Lung (tissue), 12 donors: ENCODE data around the gene TAB2. TPM values are rescaled to one million over a fixed set of nuclear protein-coding genes. Genes with fewer than 3 reads are reported as not detected.

ENCODE experiments used
- ATAC-seq: fragments of 200-7000 bp; cut with Tn5 transposase; one replicate; pipeline ENCODE4 v1.9.1; 2020; ENCODE audit warnings: moderate number of reproducible peaks; ENCODE audit not compliant: insufficient read depth, low FRiP score
- DNase-seq, 3 donors: peaks; one replicate each; pipeline ENCODE4 v3.0.0-alpha.2; 2013 to 2017
- H3K27ac ChIP-seq, 2 donors: one replicate each; pipeline ENCODE4 v1.5.1; 2013; ENCODE audit warnings: mild to moderate bottlenecking in 2 of 2, moderate library complexity in 2 of 2, control low read depth in 1 of 2, inconsistent platforms in 1 of 2, low read depth in 1 of 2, low read length in 1 of 2
- H3K27me3 ChIP-seq, 3 donors: one replicate each; pipeline ENCODE4 v1.5.1; 2013; ENCODE audit warnings: low read length in 2 of 3; ENCODE audit not compliant: control insufficient read depth in 3 of 3, insufficient read depth in 3 of 3
- H3K36me3 ChIP-seq, 4 donors: one replicate each; pipeline ENCODE4 v1.5.1; 2013; ENCODE audit warnings: low read length in 4 of 4, mild to moderate bottlenecking in 1 of 4, moderate library complexity in 1 of 4; ENCODE audit not compliant: control insufficient read depth in 4 of 4, insufficient read depth in 4 of 4
- H3K4me1 ChIP-seq, 5 donors: one replicate each; pipeline ENCODE4 v1.5.1; 2013; ENCODE audit warnings: low read length in 5 of 5, mild to moderate bottlenecking in 2 of 5, moderate library complexity in 1 of 5; ENCODE audit not compliant: control insufficient read depth in 5 of 5, insufficient read depth in 5 of 5
- H3K4me3 ChIP-seq: one replicate; pipeline ENCODE4 v1.5.1; 2013; ENCODE audit warnings: mild to moderate bottlenecking, control low read depth, moderate library complexity
- H3K9ac ChIP-seq, 2 donors: one replicate each; pipeline ENCODE4 v1.5.1; 2013; ENCODE audit warnings: low read length in 2 of 2, control low read depth in 1 of 2; ENCODE audit not compliant: insufficient read depth in 1 of 2
- H3K9me3 ChIP-seq, 4 donors: one replicate each; pipeline ENCODE4 v1.5.1; 2013; ENCODE audit warnings: low read length in 3 of 4, mild to moderate bottlenecking in 1 of 4, moderate library complexity in 1 of 4; ENCODE audit not compliant: control insufficient read depth in 4 of 4, insufficient read depth in 3 of 4
- WGBS, 2 donors: extraction: QIAGEN DNeasy Blood & Tissue Kit; methylation state at CpG; one replicate each; pipeline ENCODE4 v1.1.7; 2013; 5-methylcytosine and 5-hydroxymethylcytosine counted together
- polyA plus RNA-seq, 2 donors: library from polyadenylated mRNA; stranded (reverse); fragments of 200-250 nt; gene quantifications; one replicate each; pipeline ENCODE4 v1.2.1, GENCODE V29; 2013
- total RNA-seq, 2 donors: library from RNA; depleted of rRNA in 1 of 2; stranded (reverse); fragments of >200 nt in 1 of 2; gene quantifications; one replicate each; pipeline ENCODE4 v1.2.1, GENCODE V29; 2014 to 2021
- TF ChIP-seq, protein P1 (sequence below): IDR thresholded peaks from 2 replicates; pipeline ENCODE4 v1.5.1; 2012; ENCODE audit warnings: mild to moderate bottlenecking; ENCODE audit errors: control extremely low read depth, extremely low read depth
- donor health status: control.
- donor health status: control.
- donor health status: Bipolar disorder and iron deficiency.
- donor health status: healthy.
- donor health status: DM: yes; HTN: yes; CAD: no.

The TAB2 gene
- total and polyA plus RNA-seq, 4 donors = 15.8 to 75.9 (median 33.2) TPM

DNA sequence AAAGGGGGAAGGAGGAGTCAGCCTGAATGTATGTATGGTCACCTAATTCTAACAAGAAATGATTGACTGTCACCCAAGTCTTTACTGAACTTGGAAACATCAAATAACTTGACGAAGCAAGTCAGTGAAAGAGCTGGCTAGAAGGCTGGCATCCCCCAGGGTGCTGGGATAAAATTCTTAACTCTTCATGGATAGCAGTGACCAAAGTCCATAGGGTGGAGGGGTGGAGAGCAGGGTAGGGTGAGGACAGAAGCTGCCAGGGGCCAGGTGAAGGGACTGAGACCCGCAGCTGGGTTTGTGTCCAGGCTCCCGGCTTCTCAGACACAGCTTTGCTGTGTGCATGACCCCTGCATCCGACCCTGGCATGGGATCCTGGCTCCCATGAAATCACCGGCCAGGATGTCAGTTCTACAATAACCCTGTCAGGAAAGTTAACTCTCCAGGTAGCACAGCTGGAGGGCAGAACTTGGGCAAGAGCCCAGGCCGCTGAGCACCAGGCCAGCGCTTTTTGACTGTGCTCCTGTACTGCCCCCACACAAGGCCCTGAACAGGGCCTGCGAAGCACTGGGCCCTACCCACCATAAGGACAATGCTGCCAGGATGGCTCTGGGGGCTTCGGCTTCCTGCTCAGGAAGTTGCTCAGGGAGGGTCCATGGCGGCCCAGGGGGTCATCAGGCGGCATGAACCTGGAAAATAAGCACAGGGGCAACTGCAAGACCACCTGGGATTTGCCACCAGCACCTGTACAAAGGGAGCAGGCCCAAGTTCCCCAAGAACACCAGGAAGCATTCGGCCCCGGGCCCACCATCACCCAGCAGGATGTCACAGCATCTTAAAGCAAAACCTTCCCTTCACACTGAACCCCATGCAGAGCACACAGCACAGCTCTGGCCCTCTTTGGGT lies 134.8 kb downstream of the TAB2 start:
- TF ChIP-seq, protein P1, sequence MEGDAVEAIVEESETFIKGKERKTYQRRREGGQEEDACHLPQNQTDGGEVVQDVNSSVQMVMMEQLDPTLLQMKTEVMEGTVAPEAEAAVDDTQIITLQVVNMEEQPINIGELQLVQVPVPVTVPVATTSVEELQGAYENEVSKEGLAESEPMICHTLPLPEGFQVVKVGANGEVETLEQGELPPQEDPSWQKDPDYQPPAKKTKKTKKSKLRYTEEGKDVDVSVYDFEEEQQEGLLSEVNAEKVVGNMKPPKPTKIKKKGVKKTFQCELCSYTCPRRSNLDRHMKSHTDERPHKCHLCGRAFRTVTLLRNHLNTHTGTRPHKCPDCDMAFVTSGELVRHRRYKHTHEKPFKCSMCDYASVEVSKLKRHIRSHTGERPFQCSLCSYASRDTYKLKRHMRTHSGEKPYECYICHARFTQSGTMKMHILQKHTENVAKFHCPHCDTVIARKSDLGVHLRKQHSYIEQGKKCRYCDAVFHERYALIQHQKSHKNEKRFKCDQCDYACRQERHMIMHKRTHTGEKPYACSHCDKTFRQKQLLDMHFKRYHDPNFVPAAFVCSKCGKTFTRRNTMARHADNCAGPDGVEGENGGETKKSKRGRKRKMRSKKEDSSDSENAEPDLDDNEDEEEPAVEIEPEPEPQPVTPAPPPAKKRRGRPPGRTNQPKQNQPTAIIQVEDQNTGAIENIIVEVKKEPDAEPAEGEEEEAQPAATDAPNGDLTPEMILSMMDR = no peak
- Histone ChIP-seq H3K9ac (no peak overlapping the region), H3K4me3 (no peak overlapping the region), H3K4me1 (peaks cover 7 to 42% (median 16%) of the 10 kb centered on the region in 5 donors), H3K9me3 (no peaks in the 10 kb centered on the region), H3K27ac (no peak overlapping the region), H3K27me3 (peaks cover 0 to 8% (median 0%) of the 10 kb centered on the region in 3 donors), H3K36me3 (no peaks in the 10 kb centered on the region)
- WGBS, 2 donors = 93 to 95% methylated on average over 13 of the region's 13 CpGs
- ATAC-seq (no peak), DNase-seq (no peak)

DNA sequence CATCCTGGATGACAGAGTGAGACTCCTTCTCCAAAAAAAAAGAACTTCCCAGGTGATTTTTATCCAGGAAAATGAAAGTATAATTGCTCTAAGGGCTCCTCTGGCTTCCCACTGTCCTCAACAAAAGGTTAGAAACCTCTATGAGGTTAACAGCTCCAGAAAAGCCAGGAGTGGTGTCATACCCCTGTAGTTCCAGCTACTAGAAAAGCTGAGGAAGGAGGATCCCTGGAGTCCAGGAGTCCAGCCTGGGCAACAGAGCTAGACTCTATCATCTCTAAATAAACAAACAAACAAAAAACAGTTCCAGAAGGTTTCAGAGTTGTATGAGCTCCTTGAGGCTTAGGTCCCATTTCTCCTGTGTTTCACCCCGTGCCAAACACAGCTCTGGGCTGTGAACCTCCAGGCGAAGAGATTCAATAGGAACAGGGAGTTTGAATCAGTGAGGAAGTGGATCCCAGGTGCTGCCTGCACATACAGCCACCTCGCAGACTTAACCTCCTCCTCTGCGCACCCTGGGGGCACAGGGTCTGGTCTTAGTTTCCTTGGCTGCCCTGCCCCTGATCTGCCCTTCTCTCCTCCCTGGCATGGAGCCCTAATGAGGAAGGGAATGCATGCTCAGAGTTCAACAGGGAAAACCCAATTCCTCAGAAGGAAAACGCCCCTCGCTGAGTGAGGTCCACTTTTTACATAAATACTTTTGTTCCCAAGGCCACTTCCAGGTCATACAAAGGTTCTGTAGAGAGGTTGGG lies 136.3 kb downstream of the TAB2 start:
- Histone ChIP-seq H3K27ac (peak overlapping the region; percentile 46 to 54), H3K27me3 (peaks cover 0 to 8% (median 0%) of the 10 kb centered on the region in 3 donors), H3K4me1 (peaks cover 11 to 48% (median 17%) of the 10 kb centered on the region in 5 donors), H3K9ac (peak overlapping the region; percentile 31 to 34), H3K36me3 (no peaks in the 10 kb centered on the region), H3K9me3 (no peaks in the 10 kb centered on the region), H3K4me3 (no peak overlapping the region)
- TF ChIP-seq, protein P1 = no peak
- 60 to 67% methylated on average over 6 of the region's 6 CpGs for WGBS, 2 donors
- no peak for ATAC-seq
- DNase-seq = no peak

DNA sequence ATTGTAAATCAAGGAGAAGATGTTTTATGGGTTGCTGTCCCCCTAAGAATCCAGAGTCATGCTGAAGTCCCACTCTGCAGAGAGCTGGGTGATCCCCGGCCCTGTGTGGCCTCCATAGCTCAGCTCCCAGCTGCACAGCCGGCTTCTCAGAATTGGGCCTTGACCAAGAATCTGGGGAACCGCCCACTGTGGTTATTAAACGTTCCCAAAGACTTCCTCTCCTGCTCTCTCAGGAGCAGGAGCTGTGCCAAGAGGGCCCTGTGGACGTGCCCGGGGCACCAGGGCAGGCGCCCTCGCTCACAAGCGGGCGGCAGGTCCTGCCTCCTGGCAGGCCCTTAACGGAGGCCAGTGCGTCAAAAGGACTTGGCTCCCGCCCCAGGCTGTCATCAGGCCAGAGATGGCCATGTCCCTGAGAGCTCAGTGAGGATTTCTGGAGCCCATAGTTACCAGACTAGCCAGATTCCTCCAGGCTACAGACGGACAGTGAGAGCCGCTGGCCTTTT lies 136.9 kb downstream of the TAB2 start:
- ATAC-seq (peak; percentile 80), DNase-seq (peak; percentile 89 to 91 (median 90))
- Histone ChIP-seq H3K4me3 (no peak overlapping the region), H3K27me3 (peaks cover 0 to 8% (median 0%) of the 10 kb centered on the region in 3 donors), H3K4me1 (peaks cover 11 to 48% (median 17%) of the 10 kb centered on the region in 5 donors), H3K9ac (peak overlapping the region; percentile 31 to 34), H3K27ac (peak overlapping the region; percentile 82 to 83), H3K9me3 (no peaks in the 10 kb centered on the region), H3K36me3 (no peaks in the 10 kb centered on the region)
- WGBS, 2 donors = 10 to 13% methylated on average over 15 of the region's 15 CpGs
- TF ChIP-seq, protein P1 = no peak
